ENCODE results near the gene FMNL2.

DNA sequence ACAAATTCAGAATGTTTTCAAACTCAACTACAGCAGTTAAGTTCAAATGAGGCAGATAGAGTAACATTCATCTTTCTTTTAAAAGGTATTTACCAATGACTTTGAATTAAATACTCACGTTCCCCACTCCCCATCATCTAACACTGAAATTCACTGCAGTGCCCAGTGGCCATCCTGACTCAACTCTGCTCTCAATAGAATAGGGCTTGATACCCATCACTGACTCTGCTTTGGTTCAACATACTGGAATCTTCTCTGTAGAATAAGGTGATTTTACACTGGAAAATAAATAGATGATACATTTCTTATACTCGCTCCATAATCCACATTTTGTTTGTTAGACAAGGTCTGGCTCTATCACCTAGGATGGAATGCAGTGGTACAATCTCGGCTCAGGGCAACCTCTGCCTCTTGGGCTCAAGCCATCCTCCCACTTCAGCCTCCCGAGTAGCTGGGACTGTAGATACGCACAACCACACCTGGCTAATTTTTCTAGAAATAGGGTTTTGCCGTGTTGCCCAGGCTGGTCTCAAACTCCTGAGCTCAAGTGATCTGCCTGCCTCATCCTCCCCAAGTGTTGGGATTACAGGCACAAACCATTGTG is 315.9 kb downstream of the FMNL2 start:
- TF ChIP-seq, protein P1, sequence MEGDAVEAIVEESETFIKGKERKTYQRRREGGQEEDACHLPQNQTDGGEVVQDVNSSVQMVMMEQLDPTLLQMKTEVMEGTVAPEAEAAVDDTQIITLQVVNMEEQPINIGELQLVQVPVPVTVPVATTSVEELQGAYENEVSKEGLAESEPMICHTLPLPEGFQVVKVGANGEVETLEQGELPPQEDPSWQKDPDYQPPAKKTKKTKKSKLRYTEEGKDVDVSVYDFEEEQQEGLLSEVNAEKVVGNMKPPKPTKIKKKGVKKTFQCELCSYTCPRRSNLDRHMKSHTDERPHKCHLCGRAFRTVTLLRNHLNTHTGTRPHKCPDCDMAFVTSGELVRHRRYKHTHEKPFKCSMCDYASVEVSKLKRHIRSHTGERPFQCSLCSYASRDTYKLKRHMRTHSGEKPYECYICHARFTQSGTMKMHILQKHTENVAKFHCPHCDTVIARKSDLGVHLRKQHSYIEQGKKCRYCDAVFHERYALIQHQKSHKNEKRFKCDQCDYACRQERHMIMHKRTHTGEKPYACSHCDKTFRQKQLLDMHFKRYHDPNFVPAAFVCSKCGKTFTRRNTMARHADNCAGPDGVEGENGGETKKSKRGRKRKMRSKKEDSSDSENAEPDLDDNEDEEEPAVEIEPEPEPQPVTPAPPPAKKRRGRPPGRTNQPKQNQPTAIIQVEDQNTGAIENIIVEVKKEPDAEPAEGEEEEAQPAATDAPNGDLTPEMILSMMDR (IDR thresholded peaks at IDR 0.05): no peak
- TF ChIP-seq POLR2A (IDR thresholded peaks at IDR 0.05): no peak
- TF ChIP-seq POLR2AphosphoS5 (IDR thresholded peaks at IDR 0.05): no peak

Measured in stomach (tissue), 4 donors.